HG02981 (cell line): Measurements from ENCODE around the gene AMFR.

Experiments used
- ATAC-seq: cut with Tn5 transposase; IDR thresholded peaks from one replicate; pipeline ENCODE4 v1.9.1; 2021; ENCODE audit warnings: mild to moderate bottlenecking, moderate library complexity; ENCODE audit not compliant: unreplicated experiment

Gene AMFR

GRCh38 chr16:56363781-56364565 lies 61.4 kb downstream of the AMFR start:
- ATAC-seq = no peak

- no peak for ATAC-seq
Observed at GRCh38 chr16:56363181-56363716, 62.1 kb downstream of the AMFR start.

- no peak for ATAC-seq
Observed at GRCh38 chr16:56362706-56363105, 62.6 kb downstream of the AMFR start.

GRCh38 chr16:56362057-56362655 lies 63.2 kb downstream of the AMFR start:
- no peak for ATAC-seq

GRCh38 chr16:56360117-56361008 lies 65.0 kb downstream of the AMFR start:
- ATAC-seq = no peak

- ATAC-seq = no peak
Observed at GRCh38 chr16:56357765-56358322, 67.5 kb downstream of the AMFR start.

- no peak for ATAC-seq
Observed at GRCh38 chr16:56357241-56357764, 68.0 kb downstream of the AMFR start.

- peak; percentile 97 for ATAC-seq
Observed at GRCh38 chr16:56356276-56357240, 68.8 kb downstream of the AMFR start.

- ATAC-seq = no peak
Observed at GRCh38 chr16:56355786-56356275, 69.5 kb downstream of the AMFR start.

- no peak for ATAC-seq
Observed at GRCh38 chr16:56355221-56355620, 70.1 kb downstream of the AMFR start.

- no peak for ATAC-seq
Observed at GRCh38 chr16:56354746-56355145, 70.6 kb downstream of the AMFR start.

GRCh38 chr16:56354016-56354415 lies 71.3 kb downstream of the AMFR start:
- no peak for ATAC-seq

- no peak for ATAC-seq
Observed at GRCh38 chr16:56353054-56353921, 72.1 kb downstream of the AMFR start.

- no peak for ATAC-seq
Observed at GRCh38 chr16:56352351-56353053, 72.8 kb downstream of the AMFR start.

GRCh38 chr16:56351481-56351880 lies 73.9 kb downstream of the AMFR start:
- no peak for ATAC-seq

GRCh38 chr16:56350491-56351405 lies 74.6 kb downstream of the AMFR start:
- ATAC-seq = no peak

GRCh38 chr16:56349711-56350161 lies 75.6 kb downstream of the AMFR start:
- no peak for ATAC-seq
